Measurements from ENCODE around the gene JAZF1. TPM values are rescaled to one million over a fixed set of nuclear protein-coding genes. Genes with fewer than 3 reads are reported as not detected.
A peak's percentile ranks its signal among the peaks of the same experiment; 100 is the strongest.

Gene JAZF1
- total and polyA plus RNA-seq, 11 donors: 10.3 to 46.2 (median 26.8) TPM

DNA sequence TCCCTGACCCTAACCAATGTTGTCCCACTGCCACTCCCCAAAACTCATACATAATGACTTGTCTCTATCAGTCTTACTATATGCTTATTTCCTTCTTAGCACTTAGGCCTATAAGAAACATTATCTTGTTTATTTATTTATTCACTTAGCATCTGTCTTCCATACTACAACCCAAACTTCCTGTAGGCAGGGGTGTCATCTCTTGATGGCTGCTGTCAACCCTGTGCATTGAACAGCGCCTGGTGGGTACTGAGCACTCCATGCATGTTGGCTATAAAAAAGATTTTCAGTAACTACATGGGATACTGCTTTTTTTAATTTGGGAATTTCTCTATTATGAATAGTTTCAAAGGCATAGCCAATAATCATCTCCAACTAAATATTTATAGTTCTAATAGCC is 46.7 kb downstream of the JAZF1 start:
- 99 to 100% (median 100%) methylated on average over 1 of the region's 1 CpG for WGBS, 4 donors
- no peaks in the 10 kb centered on the region for H3K27me3 ChIP-seq

DNA sequence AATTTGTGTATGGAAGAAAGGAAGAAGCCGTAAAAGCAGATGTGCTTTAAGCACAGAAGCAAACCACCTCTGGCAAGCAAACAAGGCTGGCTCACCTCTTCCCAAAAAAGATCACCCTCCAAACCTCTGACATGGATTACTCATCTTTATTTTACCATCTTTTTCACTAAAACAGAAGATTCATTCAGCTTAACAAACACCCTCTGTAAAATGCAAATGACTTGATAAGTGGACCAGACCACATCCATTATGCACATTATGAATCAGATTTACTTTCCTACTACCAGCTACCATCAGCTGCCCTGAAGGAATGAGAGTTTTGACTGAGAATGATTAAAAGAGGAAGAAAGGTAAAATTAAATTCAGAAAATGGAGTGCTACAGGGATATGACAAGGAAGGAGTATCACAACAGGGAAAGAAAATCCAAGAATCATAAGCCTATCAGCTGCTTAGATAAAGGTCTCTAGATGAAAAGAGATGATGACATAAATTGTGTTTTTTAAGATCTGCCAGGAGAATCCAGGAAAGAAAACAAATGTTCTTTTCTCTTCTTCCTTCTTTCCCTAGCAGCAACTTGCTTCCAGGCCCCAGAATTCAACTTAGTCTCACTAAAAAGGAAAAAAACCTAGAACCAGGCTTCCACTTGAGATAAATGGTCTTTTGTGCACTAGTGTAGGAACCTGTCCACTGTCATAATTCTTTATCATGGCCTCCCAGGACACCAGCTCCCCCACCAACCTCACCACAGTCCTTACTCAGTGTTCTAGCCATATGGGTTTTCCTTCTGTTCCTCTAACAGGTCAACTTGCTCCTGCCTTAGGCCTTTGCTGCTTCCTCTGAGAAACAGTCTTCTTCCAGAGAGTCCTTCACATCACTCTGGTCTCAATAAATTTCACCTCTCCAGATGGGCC is 47.4 kb downstream of the JAZF1 start:
- Histone ChIP-seq H3K9me3 (no peaks in the 10 kb centered on the region), H3K4me1 (peaks cover 0 to 50% (median 25%) of the 10 kb centered on the region in 12 donors), H3K4me3 (no peak overlapping the region), H3K27me3 (no peaks in the 10 kb centered on the region), H3K36me3 (no peaks in the 10 kb centered on the region), H3K27ac (peak overlapping the region in 1 of 12 donors; percentile 44)
- no peak for TF ChIP-seq POLR2A (IDR thresholded peaks at IDR 0.05)
- TF ChIP-seq, protein P1, sequence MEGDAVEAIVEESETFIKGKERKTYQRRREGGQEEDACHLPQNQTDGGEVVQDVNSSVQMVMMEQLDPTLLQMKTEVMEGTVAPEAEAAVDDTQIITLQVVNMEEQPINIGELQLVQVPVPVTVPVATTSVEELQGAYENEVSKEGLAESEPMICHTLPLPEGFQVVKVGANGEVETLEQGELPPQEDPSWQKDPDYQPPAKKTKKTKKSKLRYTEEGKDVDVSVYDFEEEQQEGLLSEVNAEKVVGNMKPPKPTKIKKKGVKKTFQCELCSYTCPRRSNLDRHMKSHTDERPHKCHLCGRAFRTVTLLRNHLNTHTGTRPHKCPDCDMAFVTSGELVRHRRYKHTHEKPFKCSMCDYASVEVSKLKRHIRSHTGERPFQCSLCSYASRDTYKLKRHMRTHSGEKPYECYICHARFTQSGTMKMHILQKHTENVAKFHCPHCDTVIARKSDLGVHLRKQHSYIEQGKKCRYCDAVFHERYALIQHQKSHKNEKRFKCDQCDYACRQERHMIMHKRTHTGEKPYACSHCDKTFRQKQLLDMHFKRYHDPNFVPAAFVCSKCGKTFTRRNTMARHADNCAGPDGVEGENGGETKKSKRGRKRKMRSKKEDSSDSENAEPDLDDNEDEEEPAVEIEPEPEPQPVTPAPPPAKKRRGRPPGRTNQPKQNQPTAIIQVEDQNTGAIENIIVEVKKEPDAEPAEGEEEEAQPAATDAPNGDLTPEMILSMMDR (IDR thresholded peaks at IDR 0.05): no peak
- WGBS, 4 donors: 92 to 100% (median 96%) methylated on average over 1 of the region's 1 CpG
- intact Hi-C loops (cut with DNase I): no loop called here
- DNase-seq (no peak), ATAC-seq (no peak)

More for the DNA sequence above, 46.7 kb downstream of the JAZF1 start:
- peak overlapping the region in 1 of 12 donors; percentile 70 for H3K27ac ChIP-seq
- peaks cover 0 to 47% (median 22%) of the 10 kb centered on the region in 12 donors for H3K4me1 ChIP-seq
- no peak for ATAC-seq
- TF ChIP-seq, protein P1 (IDR thresholded peaks at IDR 0.05): no peak
- no peak for TF ChIP-seq POLR2A (IDR thresholded peaks at IDR 0.05)
- no peak for DNase-seq
- intact Hi-C loops (cut with DNase I): no loop called here
- H3K4me3 ChIP-seq: no peak overlapping the region
- no peaks in the 10 kb centered on the region for H3K36me3 ChIP-seq
- H3K9me3 ChIP-seq: no peaks in the 10 kb centered on the region

DNA sequence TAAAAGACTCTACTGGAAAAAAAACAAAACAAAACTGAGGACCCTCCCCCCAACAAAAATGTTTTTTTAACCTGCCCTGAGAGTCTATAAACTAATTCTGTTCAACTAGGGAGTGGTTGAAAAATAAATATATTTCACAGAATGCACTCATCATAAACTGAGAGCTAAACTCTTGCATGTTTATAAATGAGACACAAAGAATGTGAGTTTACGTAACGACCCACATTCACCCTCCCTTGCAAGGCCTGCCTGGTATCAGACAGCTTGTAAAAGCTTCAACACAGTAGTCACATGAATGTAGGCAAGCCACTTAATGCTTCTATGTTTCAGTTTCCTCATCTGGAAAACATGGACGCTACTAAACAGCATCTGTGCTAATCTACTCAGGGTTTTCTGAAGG is 50.3 kb downstream of the JAZF1 start:
- no peaks in the 10 kb centered on the region for H3K9me3 ChIP-seq
- WGBS, 4 donors: 61 to 87% (median 80%) methylated on average over 3 of the region's 3 CpGs
- ATAC-seq: no peak
- H3K4me3 ChIP-seq: no peak overlapping the region
- H3K36me3 ChIP-seq: no peaks in the 10 kb centered on the region
- no peaks in the 10 kb centered on the region for H3K27me3 ChIP-seq
- no peak for TF ChIP-seq POLR2A (IDR thresholded peaks at IDR 0.05)
- TF ChIP-seq, protein P1 (IDR thresholded peaks at IDR 0.05): no peak
- no peak for DNase-seq
- peak overlapping the region in 1 of 12 donors; percentile 70 for H3K27ac ChIP-seq
- H3K4me1 ChIP-seq: peaks cover 0 to 51% (median 26%) of the 10 kb centered on the region in 12 donors
- intact Hi-C loops (cut with DNase I): no loop called here

DNA sequence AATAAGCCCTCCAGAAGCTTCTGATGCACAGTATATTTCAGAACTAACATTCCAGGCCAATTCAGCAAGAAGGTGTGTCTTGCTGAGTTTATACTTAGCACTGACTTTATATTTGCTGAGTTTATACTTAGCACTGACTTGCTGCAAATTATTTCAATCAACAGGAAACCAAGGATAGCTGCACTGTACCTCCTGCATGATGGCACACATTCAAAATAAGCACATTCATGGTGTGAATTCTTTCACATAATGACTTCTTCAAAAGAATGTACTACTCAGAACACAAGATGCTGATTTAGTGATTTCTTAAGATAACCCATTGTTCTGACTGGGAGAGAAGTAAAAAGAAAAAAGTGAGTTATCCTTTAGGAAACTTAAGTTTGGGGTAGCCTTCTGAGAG is 52.0 kb downstream of the JAZF1 start:
- no peaks in the 10 kb centered on the region for H3K9me3 ChIP-seq
- H3K36me3 ChIP-seq: no peaks in the 10 kb centered on the region
- no peak overlapping the region for H3K4me3 ChIP-seq
- intact Hi-C loops (cut with DNase I): no loop called here
- H3K27ac ChIP-seq: peak overlapping the region in 1 of 12 donors; percentile 64
- ATAC-seq (no peak), DNase-seq (no peak)
- H3K4me1 ChIP-seq: peaks cover 0 to 40% (median 23%) of the 10 kb centered on the region in 12 donors
- TF ChIP-seq POLR2A (IDR thresholded peaks at IDR 0.05): no peak
- TF ChIP-seq, protein P1 (IDR thresholded peaks at IDR 0.05): no peak
- no peaks in the 10 kb centered on the region for H3K27me3 ChIP-seq
